ENCODE results near the gene NTM.
"Not testable (repeated sequence)": the region's sequence is repeated elsewhere in the genome, so short reads cannot be mapped to it uniquely, and the experiment has no call there.

The NTM gene

GRCh38 chr11:131669401-131669780 lies 299.0 kb downstream of the NTM start:
- DNase-seq (ENCODE audit: low read depth), result no peak

- DNase-seq (ENCODE audit: low read depth), result no peak
Observed at GRCh38 chr11:131670876-131671275, 300.5 kb downstream of the NTM start.

- DNase-seq (ENCODE audit: low read depth), result no peak
Observed at GRCh38 chr11:131671320-131671719, 300.9 kb downstream of the NTM start.

DNA sequence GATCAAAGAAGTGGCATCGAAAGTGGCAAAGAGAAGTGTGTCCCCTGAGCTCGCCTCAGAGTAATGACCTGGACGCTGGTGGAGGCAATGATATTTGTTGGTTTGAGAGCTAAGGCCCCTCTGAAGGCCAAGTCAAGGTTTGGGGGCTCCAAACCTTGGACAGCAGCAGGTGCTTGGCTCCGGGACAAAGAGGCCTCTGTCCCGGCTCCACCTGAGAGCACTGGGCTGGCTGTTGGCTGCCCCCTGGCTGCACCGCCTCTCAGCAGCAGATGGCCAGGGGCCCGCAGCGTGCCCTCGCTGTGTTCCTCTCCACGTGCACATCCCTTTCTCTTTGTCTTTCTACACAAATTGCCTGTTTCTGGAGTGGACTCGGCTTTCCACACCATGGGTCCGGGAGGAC lies 301.3 kb downstream of the NTM start:
- no peak for DNase-seq (ENCODE audit: low read depth)

DNA sequence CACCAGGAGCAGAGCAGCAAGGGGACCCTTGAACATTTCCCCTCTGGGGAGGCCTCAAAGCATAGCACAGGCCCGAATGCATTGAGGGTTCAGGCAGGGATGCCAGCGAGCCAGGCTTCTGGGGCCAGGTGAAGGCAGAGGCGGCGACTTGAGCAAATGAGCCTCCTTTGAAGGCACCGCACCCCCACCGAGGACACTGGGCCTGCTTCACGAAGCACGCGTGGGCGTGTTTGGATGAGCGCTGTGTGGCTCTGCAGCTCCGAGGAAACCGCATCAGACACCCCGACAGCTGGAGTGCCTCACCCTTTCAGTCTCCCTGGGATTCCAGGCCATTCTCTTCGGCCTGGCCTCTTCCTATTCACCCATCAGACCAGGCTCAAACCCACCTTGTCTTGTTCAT lies 301.8 kb downstream of the NTM start:
- DNase-seq (ENCODE audit: low read depth), result no peak

DNA sequence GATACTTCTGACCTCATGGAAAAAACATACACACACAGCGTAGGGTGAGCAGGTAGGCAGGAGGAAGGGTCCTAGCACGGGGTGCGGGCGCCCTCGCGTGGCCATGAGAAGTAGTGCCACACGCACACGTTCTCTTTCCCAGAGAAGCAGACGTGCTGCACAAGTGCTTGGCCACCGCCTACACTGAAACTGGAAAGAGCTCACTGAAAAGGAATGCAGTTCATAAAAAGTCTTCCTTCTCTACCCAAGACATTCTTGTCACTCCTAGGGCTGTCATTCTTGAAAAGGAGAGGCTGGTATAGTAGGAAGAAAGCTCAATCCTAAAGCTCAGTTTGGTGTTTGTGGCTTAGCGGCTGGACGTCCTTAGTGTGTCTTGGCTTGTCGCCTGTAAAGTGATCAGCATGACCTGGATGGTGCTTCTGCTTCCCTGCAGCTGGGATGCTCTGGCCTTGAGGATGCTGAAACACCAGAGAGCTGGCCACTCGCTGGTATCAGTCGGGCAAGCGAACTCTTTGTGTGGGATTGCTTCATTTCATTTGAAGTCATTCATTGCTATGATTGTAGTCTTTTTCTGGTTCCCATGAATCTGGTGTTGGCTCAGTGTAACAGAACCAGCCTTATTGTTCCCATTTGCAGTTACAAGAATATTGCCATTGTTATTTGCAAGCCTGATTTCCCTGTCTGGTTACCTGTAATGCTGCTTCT lies 303.8 kb downstream of the NTM start:
- peak; percentile 34 for DNase-seq (ENCODE audit: low read depth)

GRCh38 chr11:131675121-131675888 lies 304.9 kb downstream of the NTM start:
- no peak for DNase-seq (ENCODE audit: low read depth)

GRCh38 chr11:131677828-131678470 lies 307.5 kb downstream of the NTM start:
- no peak for DNase-seq (ENCODE audit: low read depth)

DNA sequence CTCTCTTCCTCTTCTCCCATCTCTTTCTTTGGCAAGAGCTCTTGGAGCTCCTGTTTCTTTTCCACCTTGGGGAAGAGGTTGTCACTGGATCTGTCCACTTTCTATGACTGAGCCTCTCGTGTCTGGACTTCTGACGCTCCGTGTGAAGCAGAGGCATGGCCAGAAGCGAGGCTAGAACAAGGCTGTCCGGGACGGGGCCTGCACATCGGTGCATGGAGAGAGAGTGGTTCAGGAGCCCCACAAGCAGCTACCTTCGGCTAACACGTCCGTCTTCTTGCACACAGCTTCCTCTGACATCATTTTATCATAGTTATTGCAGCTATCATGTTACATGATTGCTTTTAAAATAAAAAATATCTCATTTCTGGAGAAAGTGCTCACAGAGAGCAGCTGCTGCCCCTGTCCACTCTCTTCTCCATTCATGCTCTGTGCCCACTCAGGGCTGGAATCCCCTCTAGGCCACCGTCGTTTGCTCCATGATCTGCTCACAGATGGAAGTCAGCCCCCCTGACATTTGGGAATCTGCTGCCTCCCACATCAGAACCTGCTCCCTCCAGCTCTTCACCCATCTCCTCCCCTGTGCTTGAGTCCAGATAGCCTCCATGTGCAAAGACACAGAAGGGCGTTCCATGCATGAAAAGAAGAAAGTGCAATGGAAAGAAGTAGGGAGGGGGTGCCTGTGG lies 308.4 kb downstream of the NTM start:
- DNase-seq (ENCODE audit: low read depth), result no peak

GRCh38 chr11:131680448-131680847 lies 310.0 kb downstream of the NTM start:
- not testable (repeated sequence) for DNase-seq (ENCODE audit: low read depth)

DNA sequence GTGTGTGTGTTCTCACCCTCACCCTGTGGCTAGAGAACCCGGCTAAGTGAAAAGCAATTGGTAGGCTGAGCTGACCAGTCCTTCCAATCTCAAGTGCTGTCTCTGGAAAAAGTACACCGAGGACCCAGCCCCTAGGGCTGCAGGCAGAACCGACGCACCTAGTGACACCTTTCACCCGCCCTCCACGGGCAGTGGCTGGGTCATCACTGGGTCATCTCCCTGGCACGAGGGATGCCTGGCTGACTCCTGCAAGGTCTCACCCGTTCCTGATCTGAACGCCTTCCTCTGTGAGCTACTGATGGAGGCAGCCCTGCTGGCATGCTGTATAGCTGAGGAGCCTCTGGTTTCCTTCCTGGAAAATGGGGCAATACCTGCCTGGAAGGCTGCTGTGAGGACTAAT lies 311.5 kb downstream of the NTM start:
- DNase-seq (ENCODE audit: low read depth), result no peak

DNA sequence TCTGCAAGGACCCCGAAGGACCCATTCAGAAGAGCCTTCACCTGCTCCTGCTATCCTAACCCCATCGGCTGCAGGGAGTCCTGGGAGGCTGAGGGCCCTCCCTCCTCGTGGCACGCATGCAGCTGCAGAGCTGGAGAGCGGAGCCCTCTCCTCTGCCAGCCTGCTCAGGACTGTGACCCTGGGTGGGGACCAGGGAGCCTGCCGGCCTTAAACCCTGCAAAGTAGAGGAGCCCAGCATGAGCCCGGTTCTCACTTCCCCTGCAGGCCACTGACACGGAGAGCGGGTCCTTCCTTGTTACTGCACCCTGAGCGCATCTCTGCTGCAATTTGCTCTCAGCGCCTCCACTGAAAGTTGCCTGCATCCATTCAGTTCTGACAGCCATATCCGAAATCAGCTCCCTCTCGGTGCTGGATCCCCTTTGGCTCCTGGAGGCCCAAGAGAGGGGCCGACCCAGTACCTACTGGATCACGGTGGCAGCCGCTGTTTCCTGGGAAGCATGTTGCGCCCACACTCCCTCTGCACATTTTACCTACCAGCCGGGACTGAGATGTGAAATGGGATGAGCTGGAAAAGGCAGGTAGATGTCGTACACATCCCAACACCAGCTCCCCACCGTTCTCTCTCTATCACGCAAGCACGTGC lies 312.1 kb downstream of the NTM start:
- no peak for DNase-seq (ENCODE audit: low read depth)

- no peak for DNase-seq (ENCODE audit: low read depth)
Observed at GRCh38 chr11:131683131-131683530, 312.7 kb downstream of the NTM start.

DNA sequence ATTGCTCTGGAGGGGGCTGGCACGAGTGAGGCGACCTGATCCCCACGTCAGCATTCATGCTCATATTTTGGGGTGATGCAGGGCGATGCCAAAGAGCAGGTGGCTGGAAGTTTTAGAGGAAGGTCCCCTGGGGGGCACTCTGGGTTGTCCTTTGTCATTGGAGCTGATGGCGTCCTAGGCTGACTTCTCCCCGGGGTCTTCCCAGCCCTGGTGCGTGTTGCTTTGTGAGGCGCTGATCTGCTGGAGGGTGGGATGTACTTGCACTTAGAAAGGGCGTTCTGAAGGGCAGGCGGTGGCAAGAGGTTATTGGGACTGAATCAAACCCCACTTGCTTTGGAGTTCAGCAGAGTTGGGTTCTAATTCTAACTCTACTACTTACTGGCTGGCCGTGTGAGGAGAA lies 313.3 kb downstream of the NTM start:
- no peak for DNase-seq (ENCODE audit: low read depth)

- DNase-seq (ENCODE audit: low read depth), result no peak
Observed at GRCh38 chr11:131684111-131685060, 314.0 kb downstream of the NTM start.

DNA sequence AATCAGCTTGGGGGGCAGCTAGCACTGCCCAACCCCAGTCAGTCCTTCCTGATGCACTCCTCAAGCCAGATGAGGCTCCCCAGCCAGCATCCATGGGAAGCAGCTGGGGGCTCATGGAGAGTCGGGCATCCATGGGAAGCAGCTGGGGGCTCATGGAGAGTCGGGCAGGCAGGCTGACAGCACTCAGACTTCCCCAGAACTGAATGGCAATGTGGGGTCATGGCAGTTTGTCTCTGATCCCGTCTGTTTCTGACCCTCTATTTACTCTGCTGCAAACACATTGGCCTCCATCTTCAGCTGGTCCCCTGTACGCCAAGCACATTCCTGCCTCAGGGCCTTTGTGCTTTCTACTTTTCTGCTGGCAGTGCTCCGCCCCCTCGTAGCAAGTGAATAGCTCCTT lies 314.8 kb downstream of the NTM start:
- DNase-seq (ENCODE audit: low read depth), result no peak

GRCh38 chr11:131685906-131686305 lies 315.5 kb downstream of the NTM start:
- no peak for DNase-seq (ENCODE audit: low read depth)

DNA sequence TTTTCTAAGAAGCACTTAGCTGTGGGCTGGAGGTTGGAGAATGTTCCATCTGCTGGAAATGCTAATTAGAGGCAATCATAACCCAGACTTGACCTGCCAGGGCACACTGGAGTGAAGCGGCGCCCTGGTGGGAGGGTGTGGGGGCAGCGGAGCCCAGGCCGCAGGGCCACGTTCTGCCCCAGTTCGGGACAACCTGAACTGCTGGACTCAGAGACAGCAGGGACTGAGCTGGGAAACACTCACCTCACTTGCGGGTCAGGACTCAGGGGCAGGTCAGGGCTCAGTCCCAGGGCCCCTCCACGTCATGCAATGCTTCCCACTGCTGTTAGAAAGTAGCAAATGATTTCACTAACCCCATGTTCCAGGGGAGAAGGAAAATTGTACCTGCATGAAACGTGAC lies 316.4 kb downstream of the NTM start:
- DNase-seq (ENCODE audit: low read depth), result no peak

DNA sequence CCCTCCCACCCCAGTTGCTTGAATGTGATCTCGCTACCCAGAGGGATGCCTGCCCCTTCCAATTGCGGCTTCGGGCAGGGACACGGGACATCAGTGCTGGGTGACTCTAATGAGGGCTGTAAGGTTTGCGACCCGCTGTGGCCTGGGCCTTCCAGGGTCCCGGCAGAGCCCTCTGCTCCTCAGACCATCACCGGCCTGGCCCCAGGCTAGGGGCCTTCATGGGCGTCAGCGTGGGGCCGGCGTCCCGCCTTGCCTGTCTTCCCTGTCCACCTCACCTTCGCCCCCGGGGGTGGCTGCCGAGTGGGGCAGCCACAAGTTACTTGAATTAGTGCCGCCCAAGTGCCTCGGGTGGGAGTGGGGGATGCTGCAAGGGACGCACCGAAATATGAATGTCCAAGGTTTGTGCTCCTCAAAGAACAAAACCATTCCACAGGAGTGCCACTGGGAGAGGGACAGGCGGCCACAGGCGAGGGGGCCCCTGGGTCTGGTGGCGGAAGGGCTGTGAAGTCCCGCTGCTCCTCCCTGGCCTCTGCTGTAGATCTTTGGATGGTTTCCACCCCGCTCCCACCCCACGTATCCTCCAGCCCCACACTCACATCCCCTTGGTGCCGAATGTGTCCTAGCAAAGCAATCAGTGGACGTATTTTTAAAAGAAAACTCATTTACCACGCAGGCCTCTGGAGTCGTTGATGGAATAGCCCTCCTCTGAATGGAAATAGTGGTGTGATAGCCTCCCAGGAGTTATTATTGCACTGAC lies 317.1 kb downstream of the NTM start:
- DNase-seq (ENCODE audit: low read depth), result no peak

DNA sequence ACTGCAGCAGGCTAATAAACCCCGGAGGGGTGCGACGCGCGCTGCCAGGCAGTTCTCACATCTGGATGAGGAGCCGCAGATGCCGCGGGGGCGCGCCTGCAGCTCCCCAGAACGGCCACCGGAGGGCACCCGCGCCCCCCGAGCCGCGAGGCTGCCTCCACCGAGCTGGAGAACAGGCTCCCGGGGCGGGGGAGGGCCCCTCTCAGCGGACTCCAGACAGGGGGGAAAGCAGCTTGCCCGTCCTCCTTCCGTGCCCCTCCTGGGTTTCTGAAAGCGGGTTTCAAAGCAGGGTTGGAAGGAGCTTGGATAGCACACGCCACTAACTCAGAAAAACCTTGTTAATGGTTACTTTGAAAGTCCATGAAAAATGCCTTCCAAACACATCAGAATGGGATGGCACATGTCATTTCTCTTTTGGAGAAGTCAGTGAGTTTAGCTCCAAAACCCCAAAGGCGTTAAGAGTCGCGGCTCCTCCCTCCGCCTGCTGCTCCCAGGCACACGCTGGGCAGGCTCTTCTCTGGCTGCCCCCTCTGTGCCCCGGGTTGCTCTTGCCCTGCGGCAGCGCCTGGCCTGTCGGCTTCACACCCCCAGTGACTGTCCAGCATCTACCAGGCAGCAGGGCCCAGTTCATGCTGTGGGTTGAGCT lies 317.8 kb downstream of the NTM start:
- no peak for DNase-seq (ENCODE audit: low read depth)
